Measurements from ENCODE around the gene ETV6. TPM values are rescaled to one million over a fixed set of nuclear protein-coding genes. Genes with fewer than 3 reads are reported as not detected.

Gene ETV6
- total RNA-seq, 4 donors from 2014 or later: 7.6 to 45.5 (median 8.2) TPM

GRCh38 chr12:11748903-11749302 is 99.4 kb downstream of the ETV6 start:
- H3K4me1 ChIP-seq: no peaks in the 10 kb centered on the region
- H3K36me3 ChIP-seq: no peaks in the 10 kb centered on the region
- H3K4me3 ChIP-seq: no peak overlapping the region
- no peak for TF ChIP-seq CTCF (IDR thresholded peaks at IDR 0.05)
- no peak for TF ChIP-seq POLR2A (IDR thresholded peaks at IDR 0.05)
- DNase-seq: no peak
- intact Hi-C loops (cut with DNase I; ENCODE audit: low total_unique reads): no loop called here
- no peak overlapping the region for H3K27ac ChIP-seq
- H3K27me3 ChIP-seq: no peaks in the 10 kb centered on the region
- H3K9me3 ChIP-seq: no peaks in the 10 kb centered on the region

GRCh38 chr12:11749943-11750690 is 100.6 kb downstream of the ETV6 start:
- no peaks in the 10 kb centered on the region for H3K4me1 ChIP-seq
- no peaks in the 10 kb centered on the region for H3K36me3 ChIP-seq
- TF ChIP-seq POLR2A (IDR thresholded peaks at IDR 0.05) (no peak), CTCF (IDR thresholded peaks at IDR 0.05) (no peak)
- H3K9me3 ChIP-seq: no peaks in the 10 kb centered on the region
- no peaks in the 10 kb centered on the region for H3K27me3 ChIP-seq
- DNase-seq: no peak
- intact Hi-C loops (cut with DNase I; ENCODE audit: low total_unique reads): no loop called here
- no peak overlapping the region for H3K4me3 ChIP-seq
- H3K27ac ChIP-seq: no peak overlapping the region

- H3K27me3 ChIP-seq: no peaks in the 10 kb centered on the region
- peaks cover 0 to 3% of the 10 kb centered on the region in 2 donors for H3K4me1 ChIP-seq
- H3K4me3 ChIP-seq: no peak overlapping the region
- no peak for DNase-seq
- intact Hi-C loops (cut with DNase I; ENCODE audit: low total_unique reads): no loop called here
- H3K36me3 ChIP-seq: no peaks in the 10 kb centered on the region
- peak overlapping the region; percentile 80 to 88 for H3K27ac ChIP-seq
- H3K9me3 ChIP-seq: no peaks in the 10 kb centered on the region
- TF ChIP-seq POLR2A (IDR thresholded peaks at IDR 0.05): no peak
- TF ChIP-seq CTCF (IDR thresholded peaks at IDR 0.05): no peak
These were observed 103.1 kb downstream of the ETV6 start for GRCh38 chr12:11752403-11753149.

- no peak for TF ChIP-seq CTCF (IDR thresholded peaks at IDR 0.05)
- no peak for TF ChIP-seq POLR2A (IDR thresholded peaks at IDR 0.05)
- H3K27me3 ChIP-seq: no peaks in the 10 kb centered on the region
- DNase-seq: no peak
- H3K27ac ChIP-seq: peak overlapping the region; percentile 80 to 88
- H3K4me1 ChIP-seq: peaks cover 0 to 8% of the 10 kb centered on the region in 2 donors
- H3K4me3 ChIP-seq: no peak overlapping the region
- H3K36me3 ChIP-seq: no peaks in the 10 kb centered on the region
- no peaks in the 10 kb centered on the region for H3K9me3 ChIP-seq
- intact Hi-C loops (cut with DNase I; ENCODE audit: low total_unique reads): no loop called here
These were observed 103.7 kb downstream of the ETV6 start for GRCh38 chr12:11753150-11753499.

GRCh38 chr12:11753826-11754225 is 104.4 kb downstream of the ETV6 start:
- H3K4me1 ChIP-seq: peaks cover 0 to 13% of the 10 kb centered on the region in 2 donors
- DNase-seq: no peak
- intact Hi-C loops (cut with DNase I; ENCODE audit: low total_unique reads): no loop called here
- peak overlapping the region; percentile 80 to 88 for H3K27ac ChIP-seq
- H3K9me3 ChIP-seq: no peaks in the 10 kb centered on the region
- H3K27me3 ChIP-seq: no peaks in the 10 kb centered on the region
- no peak overlapping the region for H3K4me3 ChIP-seq
- H3K36me3 ChIP-seq: no peaks in the 10 kb centered on the region
- TF ChIP-seq POLR2A (IDR thresholded peaks at IDR 0.05) (no peak), CTCF (IDR thresholded peaks at IDR 0.05) (no peak)

All from uterus (tissue), 4 donors.